Measurements from ENCODE around the gene ZBTB47. TPM values are rescaled to one million over a fixed set of nuclear protein-coding genes. Genes with fewer than 3 reads are reported as not detected.

ZBTB47 gene
- total and polyA plus RNA-seq, 2 donors (not counting 3 experiments of a cell fraction or from before 2014, with no cell fraction given) = 10.6 to 14.5 TPM

- H3K27me3 ChIP-seq (ENCODE audit: control insufficient read depth in 2 of 2, insufficient read depth in 2 of 2, low read length in 2 of 2) = no peaks in the 10 kb centered on the region
- no peaks in the 10 kb centered on the region for H4K20me1 ChIP-seq (replicated peaks; ENCODE audit: control insufficient read depth, extremely low read depth, insufficient read depth, low read length)
- no peaks in the 10 kb centered on the region for H3K9me1 ChIP-seq (replicated peaks; ENCODE audit: control insufficient read depth, extremely low read depth, insufficient read depth, low read length)
- peaks cover 22% of the 10 kb centered on the region for H3K79me2 ChIP-seq (ENCODE audit: control insufficient read depth, insufficient read depth, low read length)
- FAIRE-seq (no peak), DNase-seq (ENCODE audit: low read depth, low spot score) (no peak)
- H2AFZ ChIP-seq (ENCODE audit: low read depth, low read length) = no peak overlapping the region
- ChIA-PET CTCF (interaction anchor here (1.0 kb wide), 1 partner anchor 11 kb away, joined by 4 read pairs; no protein-coding TSS in a partner anchor), POLR2A (no interaction called here)
- TF ChIP-seq MYC (IDR thresholded peaks at IDR 0.05; ENCODE audit: low read depth, low read length) = no peak
- TF ChIP-seq POLR2AphosphoS5 (IDR thresholded peaks at IDR 0.05; ENCODE audit: insufficient read depth, low read depth, low read length) = no peak
- TF ChIP-seq CTCF (IDR thresholded peaks at IDR 0.05; ENCODE audit: extremely low read depth in 1 of 2, insufficient read depth in 1 of 2, low read depth in 1 of 2, low read length in 2 of 2) = no peak
- no peak for TF ChIP-seq POLR2A (IDR thresholded peaks at IDR 0.05; ENCODE audit: low read depth, low read length)
- no peak for TF ChIP-seq FOS (IDR thresholded peaks at IDR 0.05; ENCODE audit: borderline replicate concordance, insufficient read depth, low read length)
- TF ChIP-seq MAX (IDR thresholded peaks at IDR 0.05; ENCODE audit: insufficient read depth, insufficient read length) = no peak
- TF ChIP-seq GATA2 (IDR thresholded peaks at IDR 0.05; ENCODE audit: insufficient read depth, insufficient read length, low read depth, low read length) = no peak
- no peak for TF ChIP-seq JUN (IDR thresholded peaks at IDR 0.05; ENCODE audit: borderline replicate concordance, insufficient read depth, insufficient read length, low read depth)
- no peak for TF ChIP-seq EZH2 (IDR thresholded peaks at IDR 0.05; ENCODE audit: borderline replicate concordance, low read depth, low read length, severe bottlenecking)
- no peaks in the 10 kb centered on the region for H3K9me3 ChIP-seq (replicated peaks; ENCODE audit: control insufficient read depth, insufficient read depth, low read length)
- no peak overlapping the region for H3K4me2 ChIP-seq (ENCODE audit: insufficient read depth, low read length)
- BruUV-seq (replicated peaks) = no TSS peak
- dilution Hi-C loops (cut with MboI; ENCODE audit: extremely low pct_ligation_motif_present, low sequenced_read_pairs) = no loop called here
- H3K36me3 ChIP-seq (ENCODE audit: control insufficient read depth in 2 of 2, extremely low read depth in 1 of 2, insufficient read depth in 2 of 2, low read length in 2 of 2) = peaks cover 0 to 10% of the 10 kb centered on the region in 2 experiments
- no peak overlapping the region for H3K27ac ChIP-seq (ENCODE audit: insufficient read depth, low read depth, low read length)
- no peak overlapping the region for H3K9ac ChIP-seq (replicated peaks; ENCODE audit: extremely low read depth, insufficient read depth, low read length)
- no peak overlapping the region for H3K4me3 ChIP-seq (replicated peaks in 1 of 3; ENCODE audit: insufficient read depth in 1 of 3, low read depth in 1 of 3, low read length in 3 of 3)
- H3K4me1 ChIP-seq (ENCODE audit: control insufficient read depth, extremely low read depth, insufficient read depth, low read length) = peaks cover 20% of the 10 kb centered on the region
- intact Hi-C loops (cut with micrococcal nuclease) = no loop called here
Measured at GRCh38 chr3:42658091-42658770, 4.7 kb downstream of the ZBTB47 start.
